Astrocyte of the cerebellum (primary cell): ENCODE data around the gene CTU1.
A peak's percentile ranks its signal among the peaks of the same experiment; 100 is the strongest.

Experiments used
- DNase-seq: peaks from one replicate; pipeline ENCODE4 v3.0.0-alpha.2; 2011; ENCODE audit warnings: low read depth
- H3K4me3 ChIP-seq: 2 replicates; pipeline ENCODE4 v1.5.1; 2011; ENCODE audit warnings: mild to moderate bottlenecking, low read depth, low read length, moderate library complexity
- CTCF ChIP-seq: IDR thresholded peaks from 2 replicates; pipeline ENCODE4 v1.5.1; 2012; ENCODE audit warnings: low read length, low read depth, moderate library complexity, mild to moderate bottlenecking; ENCODE audit errors: missing control alignments
- in situ Hi-C: cut with HindIII; loops from 2 replicates; pipeline ENCODE4 v1.10.0; 2017; ENCODE audit warnings: low sequenced_read_pairs

CTU1 gene

DNA sequence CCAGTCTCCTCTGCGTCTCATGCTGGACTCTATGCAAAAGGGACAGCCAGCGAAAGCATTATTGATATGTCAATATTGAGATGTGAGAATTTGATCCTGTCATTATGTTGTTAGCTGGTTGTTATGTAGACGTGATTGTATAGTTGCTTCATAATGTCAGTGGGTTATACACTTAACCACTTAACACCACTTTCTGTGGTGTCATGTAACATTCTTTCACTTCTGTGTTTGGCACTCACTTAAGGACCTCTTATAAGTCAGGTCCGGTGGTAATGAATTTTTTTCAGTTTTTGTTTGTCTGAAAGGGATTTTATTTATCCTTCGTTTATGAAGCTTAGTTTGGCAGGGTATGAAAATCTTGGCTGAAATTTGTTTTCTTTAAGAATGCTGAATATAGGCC lies 26.8 kb upstream of the CTU1 start:
- no peak for DNase-seq
- in situ Hi-C loops = no loop called here
- TF ChIP-seq CTCF = no peak
- no peak overlapping the region for H3K4me3 ChIP-seq

GRCh38 chr19:51131780-51132680 lies 23.8 kb upstream of the CTU1 start:
- no peak overlapping the region for H3K4me3 ChIP-seq
- in situ Hi-C loops = no loop called here
- DNase-seq = peak; percentile 1
- no peak for TF ChIP-seq CTCF

DNA sequence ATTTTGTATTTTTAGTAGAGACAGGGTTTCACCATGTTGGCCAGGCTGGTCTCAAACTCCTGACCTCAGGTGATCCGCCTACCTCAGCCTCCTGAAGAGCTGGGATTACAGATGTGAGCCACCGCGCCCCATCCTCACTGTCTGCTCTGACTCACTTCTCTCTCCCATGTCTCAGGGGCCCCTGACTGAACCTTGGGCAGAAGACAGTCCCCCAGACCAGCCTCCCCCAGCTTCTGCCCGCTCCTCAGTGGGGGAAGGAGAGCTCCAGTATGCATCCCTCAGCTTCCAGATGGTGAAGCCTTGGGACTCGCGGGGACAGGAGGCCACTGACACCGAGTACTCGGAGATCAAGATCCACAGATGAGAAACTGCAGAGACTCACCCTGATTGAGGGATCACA lies 21.5 kb upstream of the CTU1 start:
- no peak for DNase-seq
- no peak overlapping the region for H3K4me3 ChIP-seq
- in situ Hi-C loops = no loop called here
- TF ChIP-seq CTCF = no peak

DNA sequence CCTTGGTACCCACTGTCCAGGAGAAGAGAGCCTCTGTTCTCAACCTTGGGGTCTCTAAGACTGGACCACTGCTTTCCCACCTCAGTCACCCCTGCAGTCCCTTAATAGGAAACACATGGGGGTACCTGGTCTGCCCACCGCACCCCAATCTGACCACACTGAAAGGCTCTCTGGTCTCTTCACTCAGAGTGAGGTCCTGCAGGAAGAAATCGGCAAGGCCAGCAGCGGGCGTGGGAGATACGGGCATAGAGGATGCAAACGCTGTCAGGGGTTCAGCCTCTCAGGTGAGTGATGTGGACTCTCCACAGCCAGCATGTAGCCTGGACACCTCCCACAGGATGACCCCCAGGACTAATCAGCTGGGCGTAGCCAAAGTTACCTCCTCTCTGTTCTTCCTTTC lies 20.0 kb upstream of the CTU1 start:
- TF ChIP-seq CTCF = no peak
- no peak for DNase-seq
- in situ Hi-C loops = no loop called here
- no peak overlapping the region for H3K4me3 ChIP-seq

- no peak overlapping the region for H3K4me3 ChIP-seq
- TF ChIP-seq CTCF = no peak
- in situ Hi-C loops = no loop called here
- DNase-seq = no peak
Observed at GRCh38 chr19:51127755-51128154, 19.5 kb upstream of the CTU1 start.

GRCh38 chr19:51127032-51127431 lies 18.8 kb upstream of the CTU1 start:
- no peak for TF ChIP-seq CTCF
- DNase-seq = no peak
- in situ Hi-C loops = no loop called here
- H3K4me3 ChIP-seq = no peak overlapping the region
